Esophagus squamous epithelium (tissue), 5 donors: Measurements from ENCODE around the gene DPH6. TPM values are rescaled to one million over a fixed set of nuclear protein-coding genes. Genes with fewer than 3 reads are reported as not detected.

ENCODE experiments used
- DNase-seq: peaks from one replicate; lab custom pipeline; 2025; lab: John Stamatoyannopoulos, UW
- H3K27ac ChIP-seq, 4 donors: fragments of 200-600 bp; sonication (generic); one replicate each; pipeline ENCODE4 v1.5.1; 2016 to 2019; ENCODE audit warnings: mild to moderate bottlenecking in 1 of 4
- H3K27me3 ChIP-seq, 4 donors: fragments of 200-600 bp; sonication (generic); 1 replicate in 3 of 4; 2 replicates in 1 of 4; pipeline versions ENCODE4 v1.5.1 to v1.6.0; 2017 to 2021; ENCODE audit warnings: antibody characterized with exemption in 1 of 4
- H3K36me3 ChIP-seq, 3 donors: fragments of 200-600 bp; sonication (generic); one replicate each; pipeline ENCODE4 v1.5.1; 2016 to 2019
- H3K4me1 ChIP-seq, 3 donors: fragments of 200-600 bp; sonication (generic); one replicate each; pipeline ENCODE4 v1.5.1; 2017 to 2019
- H3K4me3 ChIP-seq, 4 donors: fragments of 200-600 bp; sonication (generic); 1 replicate in 3 of 4; 2 replicates in 1 of 4; pipeline ENCODE4 v1.5.1; 2016 to 2019; ENCODE audit warnings: mild to moderate bottlenecking in 2 of 4, moderate library complexity in 1 of 4
- H3K9me3 ChIP-seq, 3 donors: fragments of 200-600 bp; sonication (generic); one replicate each; pipeline ENCODE4 v1.5.1; 2016 to 2019
- CTCF ChIP-seq, 6 experiments: fragments of 450-650 bp in 4 of 6; fragments of 200-600 bp in 2 of 6; sonication (generic) in 2 of 6; IDR thresholded peaks; one replicate each; pipeline ENCODE4 v1.5.1; 2016 to 2019; ENCODE audit warnings: antibody characterized with exemption in 6 of 6, mild to moderate bottlenecking in 4 of 6, moderate library complexity in 4 of 6
- POLR2A ChIP-seq, 4 donors: fragments of 450-650 bp; IDR thresholded peaks; one replicate each; pipeline ENCODE4 v1.6.1; 2017; ENCODE audit warnings: antibody characterized with exemption in 4 of 4, mild to moderate bottlenecking in 4 of 4, moderate library complexity in 3 of 4
- WGBS, 2 donors: methylation state at CpG; one replicate each; pipeline ENCODE4 v1.1.5; 2018; 5-methylcytosine and 5-hydroxymethylcytosine counted together
- intact Hi-C: fragments of 100-400 bp; cut with DNase I; formaldehyde crosslinking; loops from one replicate; pipeline ENCODE4 v1.15.0; 2022
- total RNA-seq, 4 donors: library from RNA; depleted of rRNA; stranded (reverse); fragments of >200 nt; gene quantifications; one replicate each; pipeline ENCODE4 v1.1.0, GENCODE V29; 2016
- donor health status: DM: yes; HTN: yes; CAD: no.

DPH6 gene
- total RNA-seq, 4 donors from 2014 or later, result 8.8 to 21.4 (median 11.2) TPM

- Histone ChIP-seq H3K4me1 (no peaks in the 10 kb centered on the region), H3K36me3 (no peaks in the 10 kb centered on the region), H3K4me3 (no peak overlapping the region), H3K27ac (no peak overlapping the region), H3K27me3 (no peaks in the 10 kb centered on the region), H3K9me3 (no peaks in the 10 kb centered on the region)
- intact Hi-C loops, result no loop called here
- WGBS, 2 donors, result 66 to 75% methylated on average over 2 of the region's 2 CpGs
- no peak for DNase-seq
- TF ChIP-seq POLR2A (IDR thresholded peaks at IDR 0.05), result no peak
- TF ChIP-seq CTCF (IDR thresholded peaks at IDR 0.05), result no peak
Observed at GRCh38 chr15:35560870-35561269, 14.9 kb upstream of the DPH6 start.

GRCh38 chr15:35560258-35560657, 14.3 kb upstream of the DPH6 start:
- Histone ChIP-seq H3K27me3 (no peaks in the 10 kb centered on the region), H3K9me3 (no peaks in the 10 kb centered on the region), H3K36me3 (no peaks in the 10 kb centered on the region), H3K27ac (no peak overlapping the region), H3K4me3 (no peak overlapping the region), H3K4me1 (no peaks in the 10 kb centered on the region)
- 93 to 96% methylated on average over 1 of the region's 1 CpG for WGBS, 2 donors
- DNase-seq, result no peak
- intact Hi-C loops, result no loop called here
- TF ChIP-seq POLR2A (IDR thresholded peaks at IDR 0.05) (no peak), CTCF (IDR thresholded peaks at IDR 0.05) (no peak)

GRCh38 chr15:35559683-35560082, 13.7 kb upstream of the DPH6 start:
- no peaks in the 10 kb centered on the region for H3K36me3 ChIP-seq
- DNase-seq, result no peak
- H3K4me3 ChIP-seq, result no peak overlapping the region
- H3K27me3 ChIP-seq, result no peaks in the 10 kb centered on the region
- 73 to 89% methylated on average over 2 of the region's 2 CpGs for WGBS, 2 donors
- no peak overlapping the region for H3K27ac ChIP-seq
- intact Hi-C loops, result no loop called here
- no peaks in the 10 kb centered on the region for H3K4me1 ChIP-seq
- no peaks in the 10 kb centered on the region for H3K9me3 ChIP-seq
- TF ChIP-seq CTCF (IDR thresholded peaks at IDR 0.05) (no peak), POLR2A (IDR thresholded peaks at IDR 0.05) (no peak)

GRCh38 chr15:35557544-35557943, 11.6 kb upstream of the DPH6 start:
- DNase-seq, result no peak
- Histone ChIP-seq H3K27ac (no peak overlapping the region), H3K9me3 (no peaks in the 10 kb centered on the region), H3K4me3 (no peak overlapping the region), H3K36me3 (no peaks in the 10 kb centered on the region), H3K4me1 (no peaks in the 10 kb centered on the region), H3K27me3 (no peaks in the 10 kb centered on the region)
- intact Hi-C loops, result no loop called here
- WGBS, 2 donors, result 60 to 61% methylated on average over 4 of the region's 4 CpGs
- TF ChIP-seq CTCF (IDR thresholded peaks at IDR 0.05) (no peak), POLR2A (IDR thresholded peaks at IDR 0.05) (no peak)

- H3K4me3 ChIP-seq, result no peak overlapping the region
- no peaks in the 10 kb centered on the region for H3K4me1 ChIP-seq
- intact Hi-C loops, result no loop called here
- DNase-seq, result no peak
- H3K27ac ChIP-seq, result no peak overlapping the region
- no peaks in the 10 kb centered on the region for H3K9me3 ChIP-seq
- no peaks in the 10 kb centered on the region for H3K36me3 ChIP-seq
- 88 to 92% methylated on average over 4 of the region's 4 CpGs for WGBS, 2 donors
- H3K27me3 ChIP-seq, result no peaks in the 10 kb centered on the region
- TF ChIP-seq POLR2A (IDR thresholded peaks at IDR 0.05) (no peak), CTCF (IDR thresholded peaks at IDR 0.05) (no peak)
Observed at GRCh38 chr15:35557012-35557411, 11.0 kb upstream of the DPH6 start.
